ENCODE data around the gene RBMX2. TPM values are rescaled to one million over a fixed set of nuclear protein-coding genes. Genes with fewer than 3 reads are reported as not detected.

Gene RBMX2
- polyA plus RNA-seq, 1 experiment, result 24.0 TPM

DNA sequence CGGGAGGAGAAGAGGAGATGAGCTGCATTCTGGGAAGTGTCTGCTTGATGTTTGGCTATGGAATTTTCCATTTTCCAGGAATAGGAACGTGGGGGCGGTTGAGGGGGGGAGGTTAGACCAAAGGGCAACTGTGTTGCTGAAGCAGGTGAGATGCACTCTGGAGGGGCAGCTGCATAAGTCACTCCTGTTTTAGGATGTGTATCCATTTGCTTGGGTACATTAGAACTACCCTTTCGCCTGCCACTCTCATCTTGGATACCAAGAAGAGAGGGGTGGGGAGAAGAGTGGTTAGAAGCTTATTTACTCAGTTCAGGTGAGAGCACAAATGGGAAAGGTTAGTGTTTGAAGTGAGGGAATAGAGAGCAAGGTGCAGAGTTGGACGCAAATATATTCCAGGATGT is 15.4 kb upstream of the RBMX2 start:
- POLR2A ChIA-PET, result no interaction called here
- no peaks in the 10 kb centered on the region for H3K9me3 ChIP-seq (ENCODE audit: control insufficient read depth, insufficient read depth, low read length)
- TF ChIP-seq, protein P1, sequence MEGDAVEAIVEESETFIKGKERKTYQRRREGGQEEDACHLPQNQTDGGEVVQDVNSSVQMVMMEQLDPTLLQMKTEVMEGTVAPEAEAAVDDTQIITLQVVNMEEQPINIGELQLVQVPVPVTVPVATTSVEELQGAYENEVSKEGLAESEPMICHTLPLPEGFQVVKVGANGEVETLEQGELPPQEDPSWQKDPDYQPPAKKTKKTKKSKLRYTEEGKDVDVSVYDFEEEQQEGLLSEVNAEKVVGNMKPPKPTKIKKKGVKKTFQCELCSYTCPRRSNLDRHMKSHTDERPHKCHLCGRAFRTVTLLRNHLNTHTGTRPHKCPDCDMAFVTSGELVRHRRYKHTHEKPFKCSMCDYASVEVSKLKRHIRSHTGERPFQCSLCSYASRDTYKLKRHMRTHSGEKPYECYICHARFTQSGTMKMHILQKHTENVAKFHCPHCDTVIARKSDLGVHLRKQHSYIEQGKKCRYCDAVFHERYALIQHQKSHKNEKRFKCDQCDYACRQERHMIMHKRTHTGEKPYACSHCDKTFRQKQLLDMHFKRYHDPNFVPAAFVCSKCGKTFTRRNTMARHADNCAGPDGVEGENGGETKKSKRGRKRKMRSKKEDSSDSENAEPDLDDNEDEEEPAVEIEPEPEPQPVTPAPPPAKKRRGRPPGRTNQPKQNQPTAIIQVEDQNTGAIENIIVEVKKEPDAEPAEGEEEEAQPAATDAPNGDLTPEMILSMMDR (IDR thresholded peaks at IDR 0.05; ENCODE audit: low read depth, low read length), result no peak
- H3K4me3 ChIP-seq (ENCODE audit: low read depth, low read length), result no peak overlapping the region
- DNase-seq (ENCODE audit: low read depth, low spot score), result no peak
- CTCF ChIA-PET, result interaction anchor here (1.7 kb wide), 1 partner anchor 530 kb away, joined by 4 read pairs; no protein-coding TSS in a partner anchor
- no peaks in the 10 kb centered on the region for H3K27me3 ChIP-seq (ENCODE audit: control insufficient read depth, insufficient read depth, low read length)
- no peak overlapping the region for H3K27ac ChIP-seq (ENCODE audit: low read depth, low read length)

GRCh38 chrX:130393451-130394074 is 8.2 kb upstream of the RBMX2 start:
- no peaks in the 10 kb centered on the region for H3K9me3 ChIP-seq (ENCODE audit: control insufficient read depth, insufficient read depth, low read length)
- TF ChIP-seq, protein P1 (IDR thresholded peaks at IDR 0.05; ENCODE audit: low read depth, low read length), result peak; percentile 69
- ChIA-PET CTCF (interaction anchor here (0.5 to 4.7 kb wide), 11 partner anchors 9 to 1185 kb away, joined by 3 to 55 read pairs (median 4); partner anchors contain the start of gene RBMX2), POLR2A (no interaction called here)
- no peaks in the 10 kb centered on the region for H3K27me3 ChIP-seq (ENCODE audit: control insufficient read depth, insufficient read depth, low read length)
- no peak overlapping the region for H3K4me3 ChIP-seq (ENCODE audit: low read depth, low read length)
- DNase-seq (ENCODE audit: low read depth, low spot score), result no peak
- no peak overlapping the region for H3K27ac ChIP-seq (ENCODE audit: low read depth, low read length)

GRCh38 chrX:130395341-130395740 is 6.4 kb upstream of the RBMX2 start:
- Histone ChIP-seq H3K9me3 (ENCODE audit: control insufficient read depth, insufficient read depth, low read length) (no peaks in the 10 kb centered on the region), H3K27ac (ENCODE audit: low read depth, low read length) (no peak overlapping the region), H3K4me3 (ENCODE audit: low read depth, low read length) (no peak overlapping the region), H3K27me3 (ENCODE audit: control insufficient read depth, insufficient read depth, low read length) (no peaks in the 10 kb centered on the region)
- POLR2A ChIA-PET, result no interaction called here
- TF ChIP-seq, protein P1 (IDR thresholded peaks at IDR 0.05; ENCODE audit: low read depth, low read length), result no peak
- CTCF ChIA-PET, result interaction anchor here (2.5 to 4.7 kb wide), 2 partner anchors 180 to 521 kb away, joined by 9 to 55 read pairs; no protein-coding TSS in a partner anchor
- DNase-seq (ENCODE audit: low read depth, low spot score), result no peak

DNA sequence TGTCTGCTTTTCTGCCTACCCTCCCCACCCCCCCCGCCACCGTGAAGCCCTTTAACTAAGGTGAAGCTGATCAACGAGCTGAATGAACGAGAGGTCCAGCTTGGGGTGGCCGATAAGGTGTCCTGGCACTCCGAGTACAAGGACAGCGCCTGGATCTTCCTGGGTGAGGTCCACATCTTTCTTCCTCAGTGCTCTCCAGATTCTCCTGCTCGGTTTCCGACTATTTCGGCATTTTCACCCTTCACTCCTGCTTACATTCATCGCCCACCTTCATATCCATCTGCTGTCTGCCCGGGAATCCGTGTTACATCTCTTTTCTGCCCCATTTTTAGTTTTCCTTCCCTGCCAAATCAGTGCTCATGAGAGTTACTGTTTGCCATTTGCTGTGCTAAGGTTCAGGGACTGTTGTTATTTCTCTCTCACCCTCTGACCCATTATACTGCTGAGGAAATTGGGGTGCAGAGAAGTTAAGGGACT is 459 bp downstream of the RBMX2 start:
- ChIA-PET POLR2A (no interaction called here), CTCF (interaction anchor here (1.1 to 2.8 kb wide), 3 partner anchors 9 to 514 kb away, joined by 4 to 17 read pairs (median 6); no protein-coding TSS in a partner anchor)
- TF ChIP-seq, protein P1 (IDR thresholded peaks at IDR 0.05; ENCODE audit: low read depth, low read length), result no peak
- DNase-seq (ENCODE audit: low read depth, low spot score), result no peak
- Histone ChIP-seq H3K9me3 (ENCODE audit: control insufficient read depth, insufficient read depth, low read length) (no peaks in the 10 kb centered on the region), H3K4me3 (ENCODE audit: low read depth, low read length) (peak overlapping the region; percentile 78), H3K27me3 (ENCODE audit: control insufficient read depth, insufficient read depth, low read length) (no peaks in the 10 kb centered on the region), H3K27ac (ENCODE audit: low read depth, low read length) (no peak overlapping the region)

GRCh38 chrX:130413415-130413814 is 11.6 kb downstream of the RBMX2 start:
- Histone ChIP-seq H3K9me3 (ENCODE audit: control insufficient read depth, insufficient read depth, low read length) (no peaks in the 10 kb centered on the region), H3K27ac (ENCODE audit: low read depth, low read length) (no peak overlapping the region), H3K4me3 (ENCODE audit: low read depth, low read length) (no peak overlapping the region), H3K27me3 (ENCODE audit: control insufficient read depth, insufficient read depth, low read length) (no peaks in the 10 kb centered on the region)
- TF ChIP-seq, protein P1 (IDR thresholded peaks at IDR 0.05; ENCODE audit: low read depth, low read length), result no peak
- DNase-seq (ENCODE audit: low read depth, low spot score), result no peak
- ChIA-PET POLR2A (no interaction called here), CTCF (interaction anchor here (0.5 to 1.2 kb wide), 2 partner anchors 20 to 1222 kb away, joined by 5 to 7 read pairs; no protein-coding TSS in a partner anchor)

Measured in AG04450 (cell line).